ENCODE data around the gene TRPC5OS.

DNA sequence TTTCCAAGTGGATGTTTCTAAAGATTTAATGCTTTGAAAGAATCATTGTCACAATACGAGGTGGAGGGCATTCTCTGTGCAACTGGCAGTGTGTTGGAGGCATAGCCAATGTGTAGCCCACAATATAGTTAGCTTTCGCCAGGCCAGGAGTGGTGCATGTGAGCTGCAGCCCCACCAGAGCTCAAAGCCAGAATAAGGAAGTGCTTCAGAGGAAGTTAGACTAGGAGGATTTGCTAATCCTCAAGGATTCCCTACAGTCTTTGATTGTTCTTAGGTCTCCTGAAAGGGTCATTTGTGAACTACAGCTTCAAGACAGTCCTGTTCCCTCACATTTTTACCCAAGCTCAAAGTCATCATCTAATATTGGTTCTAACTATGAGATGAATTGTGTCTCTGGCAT, 16.4 kb downstream of the TRPC5OS start:
- TF ChIP-seq ZSCAN18 (CRISPR knock-in tag; IDR thresholded peaks at IDR 0.05): no peak
- TF ChIP-seq USF2 (CRISPR knock-in tag; IDR thresholded peaks at IDR 0.05): no peak
- TF ChIP-seq NFYB (CRISPR knock-in tag; conservative IDR thresholded peaks at IDR 0.05; ENCODE audit: low read depth): no peak
- no peak for TF ChIP-seq CTCF (IDR thresholded peaks at IDR 0.05)
- TF ChIP-seq ZBTB21 (CRISPR knock-in tag; IDR thresholded peaks at IDR 0.05; ENCODE audit: borderline replicate concordance): no peak
- TF ChIP-seq NR2C2 (CRISPR knock-in tag; IDR thresholded peaks at IDR 0.05): no peak
- no peak for TF ChIP-seq ZNF396 (CRISPR knock-in tag; IDR thresholded peaks at IDR 0.05; ENCODE audit: borderline replicate concordance)
